ENCODE data around the gene RBFOX2. TPM values are rescaled to one million over a fixed set of nuclear protein-coding genes. Genes with fewer than 3 reads are reported as not detected.

Gene RBFOX2
- total and polyA plus RNA-seq, 3 experiments from 2014 or later, result 0.86 to 7.1 (median 6.1) TPM

DNA sequence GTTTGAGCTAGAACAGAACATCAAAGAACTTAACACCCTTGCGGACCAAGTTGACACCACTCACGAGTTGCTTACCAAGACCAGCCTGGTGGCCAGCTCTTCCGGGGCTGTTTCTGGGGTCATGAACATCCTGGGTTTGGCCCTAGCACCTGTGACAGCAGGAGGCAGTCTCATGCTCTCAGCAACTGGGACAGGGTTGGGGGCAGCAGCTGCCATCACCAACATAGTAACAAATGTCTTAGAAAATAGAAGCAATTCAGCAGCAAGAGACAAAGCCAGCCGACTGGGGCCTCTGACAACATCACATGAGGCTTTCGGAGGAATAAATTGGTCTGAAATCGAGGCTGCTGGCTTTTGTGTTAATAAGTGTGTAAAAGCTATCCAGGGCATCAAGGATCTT lies 302.2 kb downstream of the RBFOX2 start:
- ChIA-PET POLR2A (no interaction called here), CTCF (no interaction called here)
- Mint-ChIP-seq H3K36me3 (no peaks in the 10 kb centered on the region), H3K4me1 (no peaks in the 10 kb centered on the region), H3K27ac (no peak overlapping the region), H3K4me3 (no peak overlapping the region), H3K9me3 (no peaks in the 10 kb centered on the region), H3K27me3 (peaks cover 9 to 13% of the 10 kb centered on the region in 2 donors)
- Histone ChIP-seq H3K9me3 (ENCODE audit: low read length) (no peaks in the 10 kb centered on the region), H3K4me1 (ENCODE audit: insufficient read depth, low read length) (no peaks in the 10 kb centered on the region), H3K27me3 (ENCODE audit: insufficient read depth, low read length, poor library complexity, severe bottlenecking) (no peaks in the 10 kb centered on the region), H3K27ac (ENCODE audit: low read depth, low read length) (no peak overlapping the region), H3K36me3 (ENCODE audit: insufficient read depth, low read length) (no peaks in the 10 kb centered on the region), H3K4me3 (ENCODE audit: low read length) (no peak overlapping the region)
- no peak for DNase-seq

DNA sequence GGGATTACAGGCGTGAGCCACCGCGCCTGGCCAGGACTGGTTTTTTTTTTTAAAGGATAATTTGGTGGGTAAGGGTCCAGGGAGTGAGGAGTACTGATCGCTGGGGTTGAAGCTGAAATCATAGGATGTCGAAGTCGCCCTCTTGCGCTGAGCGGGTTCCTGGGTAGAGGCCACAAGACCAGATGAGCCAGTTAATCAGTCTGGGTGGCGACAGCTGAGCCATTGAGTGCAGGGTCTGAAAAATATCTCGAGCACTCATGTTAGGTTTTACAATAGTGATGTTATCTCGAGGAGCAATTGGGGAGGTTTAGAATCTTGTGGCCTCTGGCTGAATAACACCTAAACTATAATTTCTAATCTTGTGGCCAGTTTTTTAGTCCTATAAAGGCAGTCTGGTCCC lies 303.1 kb downstream of the RBFOX2 start:
- Histone ChIP-seq H3K4me1 (ENCODE audit: insufficient read depth, low read length) (no peaks in the 10 kb centered on the region), H3K36me3 (ENCODE audit: insufficient read depth, low read length) (no peaks in the 10 kb centered on the region), H3K27me3 (ENCODE audit: insufficient read depth, low read length, poor library complexity, severe bottlenecking) (no peaks in the 10 kb centered on the region), H3K4me3 (ENCODE audit: low read length) (no peak overlapping the region), H3K27ac (ENCODE audit: low read depth, low read length) (no peak overlapping the region), H3K9me3 (ENCODE audit: low read length) (no peaks in the 10 kb centered on the region)
- Mint-ChIP-seq H3K27me3 (peaks cover 7% of the 10 kb centered on the region in 2 donors), H3K9me3 (no peaks in the 10 kb centered on the region), H3K36me3 (no peaks in the 10 kb centered on the region), H3K27ac (no peak overlapping the region), H3K4me1 (no peaks in the 10 kb centered on the region), H3K4me3 (no peak overlapping the region)
- POLR2A ChIA-PET, result interaction anchor here (0.7 kb wide), 1 partner anchor 10 kb away, joined by 3 read pairs; no protein-coding TSS in a partner anchor
- CTCF ChIA-PET, result no interaction called here
- no peak for DNase-seq

DNA sequence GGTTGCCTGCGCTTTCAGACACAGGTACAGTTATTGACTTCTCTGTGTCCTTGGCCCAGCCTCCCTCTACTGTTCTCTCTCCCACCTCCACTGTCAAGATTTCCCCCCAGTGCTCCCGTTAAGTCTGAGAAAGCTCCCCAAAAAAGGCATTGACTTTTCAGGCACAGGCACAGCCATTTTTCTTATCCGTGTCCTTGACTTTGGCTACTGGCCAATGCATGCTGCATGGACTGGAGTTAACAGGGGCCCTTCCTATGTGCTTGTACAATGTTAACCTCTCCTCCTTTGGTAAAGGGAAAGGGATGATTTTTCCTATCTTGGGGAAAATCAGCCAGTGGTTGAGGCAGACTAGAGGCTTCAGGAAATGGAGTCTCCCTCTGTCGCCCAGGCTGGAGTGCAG lies 306.7 kb downstream of the RBFOX2 start:
- H3K36me3 Mint-ChIP-seq, result no peaks in the 10 kb centered on the region
- POLR2A ChIA-PET, result no interaction called here

GRCh38 chr22:35719212-35719875 lies 309.3 kb downstream of the RBFOX2 start:
- ChIA-PET CTCF (no interaction called here), POLR2A (no interaction called here)
- Mint-ChIP-seq H3K27ac (no peak overlapping the region), H3K4me1 (no peaks in the 10 kb centered on the region), H3K36me3 (peaks cover 0 to 8% (median 0%) of the 10 kb centered on the region in 3 donors), H3K9me3 (no peaks in the 10 kb centered on the region), H3K27me3 (peaks cover 0 to 15% of the 10 kb centered on the region in 2 donors), H3K4me3 (no peak overlapping the region)
- no peaks in the 10 kb centered on the region for H3K27me3 ChIP-seq (ENCODE audit: insufficient read depth, low read length, poor library complexity, severe bottlenecking)
- no peaks in the 10 kb centered on the region for H3K4me1 ChIP-seq (ENCODE audit: insufficient read depth, low read length)
- no peak overlapping the region for H3K27ac ChIP-seq (ENCODE audit: low read depth, low read length)
- no peak overlapping the region for H3K4me3 ChIP-seq (ENCODE audit: low read length)
- no peaks in the 10 kb centered on the region for H3K9me3 ChIP-seq (ENCODE audit: low read length)
- no peak for DNase-seq
- H3K36me3 ChIP-seq (ENCODE audit: insufficient read depth, low read length), result no peaks in the 10 kb centered on the region

More for the DNA sequence above, 306.7 kb downstream of the RBFOX2 start:
- no peak for DNase-seq
- Mint-ChIP-seq H3K4me1 (no peaks in the 10 kb centered on the region), H3K9me3 (no peaks in the 10 kb centered on the region), H3K27me3 (peaks cover under 1% of the 10 kb centered on the region in 2 donors), H3K27ac (no peak overlapping the region), H3K4me3 (no peak overlapping the region)
- H3K4me3 ChIP-seq (ENCODE audit: low read length), result no peak overlapping the region
- no peaks in the 10 kb centered on the region for H3K27me3 ChIP-seq (ENCODE audit: insufficient read depth, low read length, poor library complexity, severe bottlenecking)
- CTCF ChIA-PET, result no interaction called here
- H3K36me3 ChIP-seq (ENCODE audit: insufficient read depth, low read length), result no peaks in the 10 kb centered on the region
- no peaks in the 10 kb centered on the region for H3K4me1 ChIP-seq (ENCODE audit: insufficient read depth, low read length)
- no peak overlapping the region for H3K27ac ChIP-seq (ENCODE audit: low read depth, low read length)
- H3K9me3 ChIP-seq (ENCODE audit: low read length), result no peaks in the 10 kb centered on the region

- Histone ChIP-seq H3K36me3 (ENCODE audit: insufficient read depth, low read length) (no peaks in the 10 kb centered on the region), H3K27me3 (ENCODE audit: insufficient read depth, low read length, poor library complexity, severe bottlenecking) (no peaks in the 10 kb centered on the region), H3K27ac (ENCODE audit: low read depth, low read length) (no peak within 1 kb of the TSS), H3K9me3 (ENCODE audit: low read length) (no peaks in the 10 kb centered on the region), H3K4me3 (ENCODE audit: low read length) (no peak within 1 kb of the TSS), H3K4me1 (ENCODE audit: insufficient read depth, low read length) (no peaks in the 10 kb centered on the region)
- peaks cover 2 to 10% (median 10%) of the 10 kb centered on the region in 5 donors for H3K9me3 Mint-ChIP-seq
- peaks cover 8 to 29% of the 10 kb centered on the region in 2 donors for H3K27me3 Mint-ChIP-seq
- no peak for DNase-seq
- H3K4me3 Mint-ChIP-seq, result no peak within 1 kb of the TSS
- H3K27ac Mint-ChIP-seq, result peak within 1 kb of the TSS in 1 of 8 donors; percentile 6
- ChIA-PET POLR2A (no interaction called here), CTCF (no interaction called here)
- peaks cover 0 to 20% (median 0%) of the 10 kb centered on the region in 3 donors for H3K36me3 Mint-ChIP-seq
- H3K4me1 Mint-ChIP-seq, result no peaks in the 10 kb centered on the region
Measured at GRCh38 chr22:35717572-35717971, 311.1 kb downstream of the RBFOX2 start, which contains the start of gene APOL5. APOL5 (plus strand) TSS chr22:35717872; CDS start chr22:35717872, 0 bp downstream.

DNA sequence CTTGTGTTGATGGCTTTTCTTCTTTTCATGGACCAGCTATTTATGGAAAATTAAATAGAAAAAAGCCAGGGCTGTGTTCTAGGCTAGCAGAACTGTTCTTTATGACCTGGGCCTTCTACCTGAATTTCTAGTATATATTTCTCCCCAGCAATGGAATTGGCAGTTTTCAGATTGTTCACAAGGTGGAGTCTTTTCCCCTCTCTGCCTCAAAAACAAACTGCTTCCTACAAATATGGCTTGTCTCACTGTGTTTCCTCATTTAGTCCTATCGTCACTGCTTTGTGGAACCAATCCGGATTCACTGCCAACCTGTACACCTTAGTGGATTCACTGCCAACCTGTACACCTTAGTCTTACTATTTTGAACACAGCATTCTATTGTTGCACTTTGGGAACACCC lies 316.0 kb downstream of the RBFOX2 start:
- Mint-ChIP-seq H3K9me3 (peaks cover 2 to 10% (median 10%) of the 10 kb centered on the region in 5 donors), H3K4me1 (no peaks in the 10 kb centered on the region), H3K27me3 (peaks cover 10 to 33% of the 10 kb centered on the region in 2 donors), H3K4me3 (no peak overlapping the region), H3K27ac (no peak overlapping the region), H3K36me3 (peaks cover 0 to 21% (median 0%) of the 10 kb centered on the region in 3 donors)
- CTCF ChIA-PET, result no interaction called here
- Histone ChIP-seq H3K4me1 (ENCODE audit: insufficient read depth, low read length) (no peaks in the 10 kb centered on the region), H3K36me3 (ENCODE audit: insufficient read depth, low read length) (no peaks in the 10 kb centered on the region), H3K27me3 (ENCODE audit: insufficient read depth, low read length, poor library complexity, severe bottlenecking) (no peaks in the 10 kb centered on the region), H3K27ac (ENCODE audit: low read depth, low read length) (no peak overlapping the region), H3K4me3 (ENCODE audit: low read length) (no peak overlapping the region), H3K9me3 (ENCODE audit: low read length) (no peaks in the 10 kb centered on the region)
- DNase-seq, result no peak
- POLR2A ChIA-PET, result no interaction called here

GRCh38 chr22:35711336-35711735 lies 317.3 kb downstream of the RBFOX2 start:
- no peak overlapping the region for H3K27ac ChIP-seq (ENCODE audit: low read depth, low read length)
- H3K27me3 ChIP-seq (ENCODE audit: insufficient read depth, low read length, poor library complexity, severe bottlenecking), result no peaks in the 10 kb centered on the region
- Mint-ChIP-seq H3K36me3 (peaks cover 0 to 21% (median 0%) of the 10 kb centered on the region in 3 donors), H3K27me3 (peaks cover 10 to 28% of the 10 kb centered on the region in 2 donors), H3K27ac (no peak overlapping the region), H3K4me1 (no peaks in the 10 kb centered on the region), H3K4me3 (no peak overlapping the region), H3K9me3 (peaks cover 2 to 10% (median 10%) of the 10 kb centered on the region in 5 donors)
- no peaks in the 10 kb centered on the region for H3K9me3 ChIP-seq (ENCODE audit: low read length)
- no peak overlapping the region for H3K4me3 ChIP-seq (ENCODE audit: low read length)
- ChIA-PET CTCF (no interaction called here), POLR2A (no interaction called here)
- DNase-seq, result no peak
- no peaks in the 10 kb centered on the region for H3K4me1 ChIP-seq (ENCODE audit: insufficient read depth, low read length)
- no peaks in the 10 kb centered on the region for H3K36me3 ChIP-seq (ENCODE audit: insufficient read depth, low read length)

GRCh38 chr22:35708917-35709316 lies 319.7 kb downstream of the RBFOX2 start:
- Mint-ChIP-seq H3K4me3 (no peak overlapping the region), H3K27ac (no peak overlapping the region)
- POLR2A ChIA-PET, result no interaction called here

More at GRCh38 chr22:35708917-35709316, 319.7 kb downstream of the RBFOX2 start:
- H3K27me3 Mint-ChIP-seq, result peaks cover 8 to 16% of the 10 kb centered on the region in 2 donors
- no peaks in the 10 kb centered on the region for H3K27me3 ChIP-seq (ENCODE audit: insufficient read depth, low read length, poor library complexity, severe bottlenecking)
- H3K4me1 ChIP-seq (ENCODE audit: insufficient read depth, low read length), result no peaks in the 10 kb centered on the region
- no peaks in the 10 kb centered on the region for H3K36me3 ChIP-seq (ENCODE audit: insufficient read depth, low read length)
- no peaks in the 10 kb centered on the region for H3K4me1 Mint-ChIP-seq
- DNase-seq, result no peak
- H3K9me3 Mint-ChIP-seq, result peaks cover 2 to 10% (median 10%) of the 10 kb centered on the region in 5 donors
- H3K4me3 ChIP-seq (ENCODE audit: low read length), result no peak overlapping the region
- CTCF ChIA-PET, result no interaction called here
- H3K9me3 ChIP-seq (ENCODE audit: low read length), result no peaks in the 10 kb centered on the region
- H3K27ac ChIP-seq (ENCODE audit: low read depth, low read length), result no peak overlapping the region
- peaks cover 0 to 13% (median 0%) of the 10 kb centered on the region in 3 donors for H3K36me3 Mint-ChIP-seq
